Measurements from ENCODE around the gene NRARP. TPM values are rescaled to one million over a fixed set of nuclear protein-coding genes. Genes with fewer than 3 reads are reported as not detected.

NRARP gene
- total RNA-seq, 1 donor from 2014 or later = 7.1 TPM

GRCh38 chr9:137311171-137311985 lies 9.3 kb upstream of the NRARP start:
- DNase-seq (ENCODE audit: low spot score) = peak; percentile 86

DNA sequence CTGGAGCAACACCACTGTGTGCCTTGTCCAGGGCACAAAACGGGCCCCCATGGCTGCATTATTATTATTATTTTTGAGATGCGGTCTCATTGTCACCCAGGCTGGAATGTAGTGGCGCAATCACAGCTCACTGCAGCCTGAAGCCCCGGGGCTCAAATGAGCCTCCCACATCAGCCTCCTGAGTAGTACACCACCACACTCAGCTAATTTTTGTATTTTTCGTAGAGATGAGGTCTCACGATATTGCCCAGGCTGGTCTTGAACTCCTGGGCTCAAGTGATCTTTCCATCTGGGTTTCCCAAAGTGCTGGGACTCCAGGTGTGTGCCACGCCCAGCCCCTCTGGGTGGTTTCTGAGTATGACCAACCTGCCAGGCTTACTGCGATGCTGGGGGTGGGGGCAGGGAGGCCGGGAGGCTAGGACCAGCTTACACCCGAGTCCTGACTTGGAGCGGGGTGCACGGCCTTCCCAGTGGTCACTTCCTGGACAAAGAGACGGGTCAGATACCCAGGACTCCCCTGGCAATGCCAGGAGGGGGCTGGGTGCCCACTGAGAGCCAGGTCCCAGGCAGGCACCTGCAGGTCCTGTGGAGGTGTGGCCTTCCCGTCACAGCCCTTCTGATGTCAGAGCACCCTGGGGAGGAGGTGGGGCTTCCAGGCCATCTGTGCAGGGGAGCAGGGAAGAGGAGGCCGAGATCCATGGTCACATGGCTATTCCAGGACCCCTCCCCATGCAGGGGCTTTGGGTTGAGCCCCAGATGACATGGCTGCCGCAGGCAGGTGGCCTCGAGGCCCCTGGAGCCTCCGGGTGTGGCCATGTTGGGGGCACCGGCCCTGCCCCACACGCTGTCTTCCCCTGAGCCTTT lies 8.3 kb upstream of the NRARP start:
- peak; percentile 74 for DNase-seq (ENCODE audit: low spot score)

- DNase-seq (ENCODE audit: low spot score) = no peak
Measured at GRCh38 chr9:137309368-137310188, 7.5 kb upstream of the NRARP start.

DNA sequence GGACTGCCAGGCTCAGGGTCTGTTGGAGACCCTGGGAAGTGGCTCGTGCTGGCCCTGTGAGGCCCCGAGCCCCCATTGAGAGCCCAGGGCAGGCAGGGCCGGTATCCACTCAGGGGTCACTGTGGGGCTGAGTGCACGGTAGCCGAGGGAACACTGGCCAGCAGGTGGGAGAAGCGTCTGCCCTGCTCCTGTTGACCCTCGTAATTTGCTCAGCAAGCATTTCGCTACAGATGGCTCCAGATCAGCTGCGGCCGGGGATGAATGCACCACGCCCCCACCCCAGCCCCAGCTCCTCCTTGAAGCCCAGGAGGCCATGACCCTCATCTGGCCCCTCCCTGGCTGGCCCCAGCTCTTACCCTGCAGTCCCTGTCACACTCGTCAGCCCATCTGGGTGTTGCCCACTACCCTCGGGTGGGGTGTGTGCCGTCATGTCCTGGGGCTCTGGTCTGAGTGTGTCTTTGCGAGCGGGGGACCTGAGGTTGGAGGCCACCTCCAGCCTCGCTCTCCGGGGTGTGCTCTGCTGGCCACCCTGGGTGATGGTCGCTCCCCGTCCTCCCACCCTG lies 6.1 kb upstream of the NRARP start:
- no peak for DNase-seq (ENCODE audit: low spot score)

GRCh38 chr9:137307255-137308056 lies 5.4 kb upstream of the NRARP start:
- DNase-seq (ENCODE audit: low spot score) = peak; percentile 49

GRCh38 chr9:137306850-137307254 lies 4.8 kb upstream of the NRARP start:
- DNase-seq (ENCODE audit: low spot score) = no peak

DNA sequence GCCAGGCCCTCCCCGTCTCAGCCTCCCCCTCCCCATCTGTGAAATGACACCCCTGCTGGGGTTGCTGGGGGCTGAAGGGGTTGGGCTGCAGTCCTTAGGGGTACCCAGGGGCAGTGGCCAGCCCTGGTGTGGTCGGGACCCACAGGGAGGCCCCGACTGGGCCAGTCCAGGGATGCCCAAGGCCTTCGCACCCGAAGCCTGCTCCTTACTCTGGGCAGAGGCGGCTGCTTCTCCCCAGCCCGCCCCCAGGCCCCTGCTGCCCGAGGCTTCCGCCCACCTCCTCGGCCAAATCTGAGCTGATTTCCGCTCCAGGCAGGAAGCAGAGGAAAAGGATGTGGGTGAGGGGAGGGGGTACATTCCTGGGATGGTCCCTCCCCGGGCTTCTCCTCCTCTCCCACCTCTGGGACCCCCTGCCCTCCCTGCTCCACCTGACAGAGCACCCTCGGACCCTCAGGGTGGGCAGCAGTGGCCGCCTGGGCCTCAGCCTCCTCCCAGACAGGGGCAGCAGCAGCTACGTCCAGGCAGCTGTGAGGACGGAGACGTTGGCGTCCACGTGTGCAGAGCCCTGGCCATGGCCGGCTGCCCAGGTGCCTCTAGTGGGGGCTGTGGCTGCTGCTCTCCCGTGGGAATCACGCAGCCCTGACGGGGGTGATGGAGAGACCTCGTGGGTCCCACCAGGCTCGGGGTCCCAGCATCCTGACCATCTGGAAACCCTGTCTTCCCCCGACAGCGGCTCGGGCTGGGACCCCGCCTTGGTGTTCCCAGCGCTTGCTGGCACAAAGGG lies 4.2 kb upstream of the NRARP start:
- no peak for DNase-seq (ENCODE audit: low spot score)

- DNase-seq (ENCODE audit: low spot score) = no peak
Measured at GRCh38 chr9:137305798-137306065, 3.7 kb upstream of the NRARP start.

- DNase-seq (ENCODE audit: low spot score) = peak; percentile 73
Measured at GRCh38 chr9:137305060-137305797, 3.2 kb upstream of the NRARP start.

GRCh38 chr9:137304383-137305059 lies 2.5 kb upstream of the NRARP start:
- no peak for DNase-seq (ENCODE audit: low spot score)

GRCh38 chr9:137303893-137304382 lies 1.9 kb upstream of the NRARP start:
- DNase-seq (ENCODE audit: low spot score) = no peak

DNA sequence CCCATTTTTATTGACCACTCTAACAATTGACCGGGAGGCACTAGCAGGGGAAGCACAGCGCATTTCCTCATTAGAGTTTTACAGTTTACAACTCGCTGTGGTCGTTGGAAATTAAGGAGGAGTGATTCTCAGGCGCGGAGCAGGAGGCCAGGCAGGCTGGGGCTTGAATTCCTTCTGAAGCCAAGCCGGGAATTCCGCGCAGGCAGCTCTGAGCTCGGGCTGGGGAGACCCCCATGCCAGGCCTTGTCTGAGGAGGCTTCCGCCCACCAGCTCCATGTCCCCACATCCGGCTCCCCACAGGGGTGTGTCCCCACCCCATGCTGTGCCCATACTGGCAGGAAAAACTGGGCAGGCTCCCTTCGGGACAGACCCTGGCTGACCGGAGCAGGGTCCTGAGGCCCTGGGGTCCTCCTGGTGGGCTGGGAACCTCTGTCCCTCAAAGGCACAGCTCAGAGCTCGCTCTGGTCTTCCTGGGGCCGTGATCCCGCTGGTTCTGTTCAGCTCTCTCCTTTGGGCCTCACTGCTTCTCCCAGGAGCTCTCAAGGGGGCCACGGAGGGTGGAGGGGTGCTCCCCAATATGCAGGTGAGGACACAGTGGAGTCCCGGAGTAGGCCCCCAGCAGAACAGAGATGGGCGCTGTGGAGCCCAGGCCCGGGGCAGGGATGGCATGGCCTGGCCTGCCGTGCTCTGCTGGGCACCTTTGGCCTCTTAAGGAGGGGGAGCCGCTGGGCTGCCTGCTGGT lies 1.3 kb upstream of the NRARP start:
- no peak for DNase-seq (ENCODE audit: low spot score)

GRCh38 chr9:137302449-137303150 lies 529 bp upstream of the NRARP start:
- no peak for DNase-seq (ENCODE audit: low spot score)

GRCh38 chr9:137301081-137301947 lies 757 bp downstream of the NRARP start:
- DNase-seq (ENCODE audit: low spot score) = no peak

GRCh38 chr9:137300567-137301080 lies 1.4 kb downstream of the NRARP start:
- no peak for DNase-seq (ENCODE audit: low spot score)

DNA sequence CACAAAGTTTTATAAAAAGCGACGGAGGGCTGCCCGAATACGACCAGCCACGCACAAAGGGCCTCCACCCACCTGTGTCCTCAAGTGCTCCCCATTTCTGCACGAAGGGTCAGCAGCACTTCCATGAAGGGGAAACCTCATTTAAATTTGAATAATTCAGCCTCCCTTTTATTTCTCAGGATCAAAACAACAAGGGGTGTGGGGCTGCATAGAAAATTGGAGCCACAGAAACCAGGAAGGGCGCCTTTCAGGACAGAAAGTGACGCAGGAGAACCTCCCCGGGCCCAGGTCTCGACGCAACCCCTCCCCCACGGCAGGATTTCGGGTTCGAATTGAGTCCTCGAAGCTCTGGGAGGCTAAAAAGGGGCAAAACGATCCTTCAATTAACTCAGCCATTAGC lies 2.1 kb downstream of the NRARP start:
- DNase-seq (ENCODE audit: low spot score) = no peak
